Left lung (tissue), 10 donors: ENCODE data around the gene CALML5. TPM values are rescaled to one million over a fixed set of nuclear protein-coding genes. Genes with fewer than 3 reads are reported as not detected.

Experiments
- ATAC-seq: fragments of 200-7000 bp; cut with Tn5 transposase; one replicate; pipeline ENCODE4 v1.9.1; 2020; ENCODE audit warnings: moderate library complexity
- DNase-seq, 4 donors: peaks; one replicate each; pipeline ENCODE4 v3.0.0-alpha.2; 2013 to 2020
- H3K27ac ChIP-seq, 2 donors: fragments of 200-600 bp; sonication (generic) in 1 of 2; one replicate each; pipeline versions ENCODE4 v1.5.0 to v1.8.0; 2020 to 2021
- H3K27me3 ChIP-seq, 2 donors: fragments of 200-600 bp; sonication (generic) in 1 of 2; one replicate each; pipeline versions ENCODE4 v1.5.0 to v1.8.0; 2020 to 2021
- H3K36me3 ChIP-seq, 2 donors: fragments of 200-600 bp; sonication (generic) in 1 of 2; one replicate each; pipeline versions ENCODE4 v1.5.0 to v1.8.0; 2020 to 2021
- H3K4me1 ChIP-seq, 2 donors: fragments of 200-600 bp; one replicate each; pipeline ENCODE4 v1.8.0; 2021
- H3K4me3 ChIP-seq, 2 donors: fragments of 200-600 bp; sonication (generic) in 1 of 2; one replicate each; pipeline versions ENCODE4 v1.5.0 to v1.8.0; 2020 to 2021; ENCODE audit warnings: mild to moderate bottlenecking in 1 of 2
- H3K9me3 ChIP-seq, 2 donors: fragments of 200-600 bp; sonication (generic) in 1 of 2; one replicate each; pipeline versions ENCODE4 v1.5.0 to v1.8.0; 2020 to 2021
- intact Hi-C, 2 donors: fragments of 100-400 bp; cut with DNase I; formaldehyde crosslinking; loops; one replicate each; pipeline versions ENCODE4 v1.11.2 to v1.14.2; 2022
- polyA plus RNA-seq, 6 donors: library from polyadenylated mRNA; unstranded; fragments of 120-200 nt; gene quantifications; one replicate each; pipeline ENCODE4 v1.2.1, GENCODE V29; 2013; ENCODE audit not compliant: insufficient read length in 6 of 6
- total RNA-seq, 2 donors: library from RNA; stranded (reverse); fragmentation: NEBNext Ultra II Directional; extraction: Animal tissue kit (Norgen Biotek cat#: 25700); gene quantifications; one replicate each; pipeline ENCODE4 v1.2.1, GENCODE V29; 2021
- TF ChIP-seq, protein P1 (sequence below), 2 donors: fragments of 200-600 bp; sonication (generic) in 1 of 2; IDR thresholded peaks; one replicate each; pipeline versions ENCODE4 v1.5.0 to v1.8.0; 2021; ENCODE audit warnings: antibody characterized with exemption in 2 of 2
- donor health status: DM: no; HTN: yes; CAD: no.
- donor health status: DM: no; HTN: no; CAD: no.

CALML5 gene
- total and polyA plus RNA-seq, 8 donors: not detected

DNA sequence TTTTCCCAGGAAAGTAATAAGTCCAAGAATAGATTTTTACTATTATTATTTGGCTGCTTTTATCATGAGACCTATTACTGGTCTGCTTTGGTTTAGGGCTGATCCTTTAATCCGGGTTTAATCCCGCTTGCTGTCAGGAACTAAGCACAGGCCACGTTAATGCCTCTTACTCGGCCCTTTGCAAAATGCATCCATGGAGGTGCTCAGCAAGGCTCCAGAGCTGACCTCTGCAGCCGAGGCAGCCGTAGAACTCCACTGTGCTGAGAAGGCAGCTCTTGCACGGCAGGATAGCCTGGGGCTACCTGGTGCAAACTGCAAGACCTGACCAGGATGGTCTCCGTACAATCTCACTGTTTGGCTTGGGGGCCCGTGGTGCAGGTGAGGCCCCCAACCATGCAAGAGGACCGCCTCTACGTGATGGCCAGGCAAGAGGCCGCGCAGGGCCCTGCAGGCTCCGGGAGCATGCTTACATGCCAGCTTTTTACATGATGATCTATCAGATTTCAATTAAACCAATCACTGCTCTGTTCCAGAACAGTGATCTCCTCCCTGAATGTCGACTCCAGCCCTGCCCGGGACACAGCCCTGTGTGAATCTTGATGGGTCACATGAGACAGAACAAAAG is 15.0 kb upstream of the CALML5 start:
- H3K4me3 ChIP-seq: no peak overlapping the region
- H3K36me3 ChIP-seq: no peaks in the 10 kb centered on the region
- H3K27ac ChIP-seq: no peak overlapping the region
- ATAC-seq (no peak), DNase-seq (no peak)
- TF ChIP-seq, protein P1, sequence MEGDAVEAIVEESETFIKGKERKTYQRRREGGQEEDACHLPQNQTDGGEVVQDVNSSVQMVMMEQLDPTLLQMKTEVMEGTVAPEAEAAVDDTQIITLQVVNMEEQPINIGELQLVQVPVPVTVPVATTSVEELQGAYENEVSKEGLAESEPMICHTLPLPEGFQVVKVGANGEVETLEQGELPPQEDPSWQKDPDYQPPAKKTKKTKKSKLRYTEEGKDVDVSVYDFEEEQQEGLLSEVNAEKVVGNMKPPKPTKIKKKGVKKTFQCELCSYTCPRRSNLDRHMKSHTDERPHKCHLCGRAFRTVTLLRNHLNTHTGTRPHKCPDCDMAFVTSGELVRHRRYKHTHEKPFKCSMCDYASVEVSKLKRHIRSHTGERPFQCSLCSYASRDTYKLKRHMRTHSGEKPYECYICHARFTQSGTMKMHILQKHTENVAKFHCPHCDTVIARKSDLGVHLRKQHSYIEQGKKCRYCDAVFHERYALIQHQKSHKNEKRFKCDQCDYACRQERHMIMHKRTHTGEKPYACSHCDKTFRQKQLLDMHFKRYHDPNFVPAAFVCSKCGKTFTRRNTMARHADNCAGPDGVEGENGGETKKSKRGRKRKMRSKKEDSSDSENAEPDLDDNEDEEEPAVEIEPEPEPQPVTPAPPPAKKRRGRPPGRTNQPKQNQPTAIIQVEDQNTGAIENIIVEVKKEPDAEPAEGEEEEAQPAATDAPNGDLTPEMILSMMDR (IDR thresholded peaks at IDR 0.05): no peak
- intact Hi-C loops: no loop called here
- no peaks in the 10 kb centered on the region for H3K4me1 ChIP-seq
- no peaks in the 10 kb centered on the region for H3K27me3 ChIP-seq
- no peaks in the 10 kb centered on the region for H3K9me3 ChIP-seq

DNA sequence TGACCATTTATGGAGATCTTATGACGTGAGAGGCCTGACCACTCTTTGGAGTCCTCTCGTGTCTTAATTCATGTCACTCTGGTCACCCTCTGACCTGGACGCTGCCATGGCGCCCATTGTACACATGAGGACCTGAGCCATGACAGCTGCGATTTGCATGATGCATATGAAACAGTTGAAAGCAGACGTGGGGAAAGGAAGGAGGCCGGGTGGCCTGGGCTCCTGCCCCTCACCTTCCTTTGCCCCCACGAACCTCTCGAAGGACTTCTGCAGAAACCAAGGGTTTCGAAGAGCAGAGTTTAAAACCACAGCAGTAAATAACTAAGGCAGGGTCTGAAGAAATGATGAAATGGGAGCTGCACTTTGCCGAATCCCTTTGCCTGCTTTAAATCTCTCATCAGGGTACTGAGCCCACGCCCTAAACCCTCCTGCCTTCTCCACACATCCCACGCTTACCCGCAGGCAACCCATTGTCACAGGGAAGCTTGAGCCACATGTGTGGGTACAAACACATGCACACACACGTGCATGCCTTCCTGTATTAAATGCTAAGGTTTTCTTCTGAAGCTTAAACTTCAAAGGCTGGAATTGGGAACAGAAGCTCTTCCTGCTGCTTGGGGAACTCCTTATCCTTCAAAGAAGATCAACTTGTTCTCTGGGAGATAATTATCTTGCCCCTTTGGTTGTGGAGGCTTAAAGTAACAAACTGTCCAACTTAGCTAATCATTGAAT is 13.7 kb upstream of the CALML5 start:
- intact Hi-C loops: no loop called here
- Histone ChIP-seq H3K4me1 (no peaks in the 10 kb centered on the region), H3K9me3 (no peaks in the 10 kb centered on the region), H3K4me3 (no peak overlapping the region), H3K27me3 (no peaks in the 10 kb centered on the region), H3K27ac (no peak overlapping the region), H3K36me3 (no peaks in the 10 kb centered on the region)
- no peak for ATAC-seq
- DNase-seq: no peak
- TF ChIP-seq, protein P1 (IDR thresholded peaks at IDR 0.05): no peak

DNA sequence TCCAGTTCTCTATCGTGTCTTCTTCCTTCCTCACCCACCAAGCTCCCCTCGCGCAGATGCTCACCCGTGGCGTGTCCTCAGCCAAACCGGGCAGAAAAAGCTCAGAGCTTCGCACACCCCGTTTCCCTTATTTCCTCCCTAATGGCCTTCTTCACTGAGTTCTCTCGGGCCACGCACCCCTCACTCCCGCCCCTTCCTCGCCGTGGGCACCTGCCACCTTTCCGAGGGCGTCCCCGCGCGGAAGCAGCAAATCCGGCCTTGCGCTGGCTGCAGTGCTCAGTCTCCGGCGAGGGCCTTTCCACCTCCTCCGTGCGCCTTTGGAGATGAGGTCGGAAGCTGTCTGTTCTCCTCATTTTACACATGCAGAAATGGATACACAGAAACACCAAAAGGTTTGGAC is 13.0 kb upstream of the CALML5 start:
- intact Hi-C loops: no loop called here
- Histone ChIP-seq H3K27ac (no peak overlapping the region), H3K4me3 (no peak overlapping the region), H3K36me3 (no peaks in the 10 kb centered on the region), H3K9me3 (no peaks in the 10 kb centered on the region), H3K27me3 (no peaks in the 10 kb centered on the region), H3K4me1 (no peaks in the 10 kb centered on the region)
- DNase-seq (no peak), ATAC-seq (no peak)
- TF ChIP-seq, protein P1 (IDR thresholded peaks at IDR 0.05): no peak

DNA sequence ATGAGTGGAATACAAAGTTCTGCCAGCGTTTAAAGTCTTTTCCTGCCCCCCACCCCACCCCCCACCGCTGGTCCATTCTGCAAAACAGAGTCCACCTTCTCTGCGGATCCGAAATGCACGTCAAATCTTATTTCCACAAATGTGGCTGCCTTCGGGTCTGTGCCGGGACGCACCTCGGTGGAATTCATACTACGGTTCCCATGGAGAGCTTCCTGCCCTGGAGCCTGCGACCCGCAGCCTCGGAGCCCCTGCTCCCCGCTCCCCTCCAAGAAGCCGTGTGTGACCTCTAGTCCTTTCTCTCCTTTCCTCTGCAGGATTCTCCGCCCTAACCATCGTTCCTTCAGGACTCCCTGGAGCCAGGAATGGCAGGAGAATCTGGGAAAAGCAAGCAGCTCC is 12.5 kb upstream of the CALML5 start:
- ATAC-seq (no peak), DNase-seq (no peak)
- intact Hi-C loops: no loop called here
- no peaks in the 10 kb centered on the region for H3K36me3 ChIP-seq
- no peaks in the 10 kb centered on the region for H3K9me3 ChIP-seq
- H3K4me3 ChIP-seq: no peak overlapping the region
- TF ChIP-seq, protein P1 (IDR thresholded peaks at IDR 0.05): no peak
- no peaks in the 10 kb centered on the region for H3K4me1 ChIP-seq
- no peaks in the 10 kb centered on the region for H3K27me3 ChIP-seq
- no peak overlapping the region for H3K27ac ChIP-seq

DNA sequence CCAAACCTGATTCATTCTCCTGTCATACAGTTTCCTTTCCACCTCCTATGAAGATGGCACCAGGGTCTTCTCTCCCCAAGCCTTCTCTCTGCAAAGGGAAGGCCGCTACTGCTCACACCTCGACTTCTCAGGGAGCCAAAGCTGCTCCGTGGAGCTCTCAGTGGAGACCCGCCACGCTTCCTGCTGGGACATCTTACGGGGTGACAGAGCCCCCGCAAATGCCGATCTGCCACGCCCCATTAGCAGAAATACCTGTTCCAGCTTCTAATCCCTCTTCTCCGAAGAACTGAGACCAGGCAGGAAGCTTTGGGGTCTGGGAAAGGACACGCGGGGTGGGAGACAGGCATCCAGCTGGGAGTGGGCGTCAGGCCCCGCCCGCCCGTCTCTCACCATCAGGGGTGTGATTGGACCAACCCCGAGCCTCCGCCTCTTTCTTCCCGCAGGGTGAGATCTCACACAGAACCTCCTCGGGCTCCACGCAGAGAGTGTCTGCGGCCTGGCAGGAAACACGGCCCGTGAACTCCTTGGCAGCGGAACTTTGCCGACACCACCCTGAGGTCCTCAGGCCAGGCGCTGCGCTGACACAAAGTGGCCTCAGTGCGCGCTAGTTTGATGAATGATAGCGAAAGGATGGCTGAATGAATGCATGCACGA is 12.0 kb upstream of the CALML5 start:
- Histone ChIP-seq H3K36me3 (no peaks in the 10 kb centered on the region), H3K4me1 (no peaks in the 10 kb centered on the region), H3K4me3 (no peak overlapping the region), H3K9me3 (no peaks in the 10 kb centered on the region), H3K27me3 (no peaks in the 10 kb centered on the region), H3K27ac (no peak overlapping the region)
- ATAC-seq (no peak), DNase-seq (peak in 1 of 4 donors; percentile 24)
- intact Hi-C loops: no loop called here
- TF ChIP-seq, protein P1 (IDR thresholded peaks at IDR 0.05): no peak
